NCI-H187 treated with DMSO at 0.1 percent for 48 hours (cell line): ENCODE results near the gene INAFM2.

Source experiments
- DNase-seq: peaks from one replicate; lab custom pipeline; 2025; lab: John Stamatoyannopoulos, UW

Gene INAFM2

DNA sequence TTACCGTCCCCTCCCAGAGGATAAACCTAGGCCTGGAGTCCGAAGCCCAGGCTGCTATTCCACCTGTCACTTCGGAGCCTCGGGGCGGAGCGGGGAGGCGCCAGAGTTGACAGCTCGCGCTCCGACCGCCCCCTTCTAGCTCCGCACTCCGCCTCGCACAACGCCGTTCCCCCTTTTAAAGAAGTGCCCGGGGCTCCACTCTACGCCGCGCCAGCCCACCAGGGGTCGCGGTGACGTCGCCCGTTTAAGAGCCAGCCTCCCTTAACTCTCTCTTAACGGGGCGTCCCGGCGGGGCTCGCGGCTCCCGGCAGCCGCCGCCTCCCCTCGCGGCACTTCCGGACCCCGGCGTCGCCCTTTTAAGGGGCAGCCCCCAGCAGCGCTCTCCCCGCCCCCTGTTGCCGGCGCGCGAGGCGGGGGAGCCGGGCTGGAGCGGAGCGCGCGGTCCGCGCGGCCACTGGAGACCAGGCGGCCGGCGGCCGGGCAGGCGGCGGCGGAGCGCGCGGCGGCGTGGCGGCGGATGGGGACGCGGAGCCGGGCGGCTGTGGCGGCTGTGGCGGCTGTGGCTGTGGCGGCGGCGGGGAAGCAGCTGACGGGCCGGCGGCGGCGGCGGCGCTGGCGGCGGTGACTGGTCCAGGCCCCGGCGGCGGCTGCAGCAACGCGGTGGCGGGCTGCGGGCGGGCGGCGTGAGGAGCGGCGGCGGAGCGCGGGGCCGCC lies at the start of gene INAFM2:
Gene INAFM2 (plus strand): TSS at position 454 of the 714 bp plus-strand sequence. CDS start 364 bp downstream, outside the sequence.
- peak; percentile 80 for DNase-seq

DNA sequence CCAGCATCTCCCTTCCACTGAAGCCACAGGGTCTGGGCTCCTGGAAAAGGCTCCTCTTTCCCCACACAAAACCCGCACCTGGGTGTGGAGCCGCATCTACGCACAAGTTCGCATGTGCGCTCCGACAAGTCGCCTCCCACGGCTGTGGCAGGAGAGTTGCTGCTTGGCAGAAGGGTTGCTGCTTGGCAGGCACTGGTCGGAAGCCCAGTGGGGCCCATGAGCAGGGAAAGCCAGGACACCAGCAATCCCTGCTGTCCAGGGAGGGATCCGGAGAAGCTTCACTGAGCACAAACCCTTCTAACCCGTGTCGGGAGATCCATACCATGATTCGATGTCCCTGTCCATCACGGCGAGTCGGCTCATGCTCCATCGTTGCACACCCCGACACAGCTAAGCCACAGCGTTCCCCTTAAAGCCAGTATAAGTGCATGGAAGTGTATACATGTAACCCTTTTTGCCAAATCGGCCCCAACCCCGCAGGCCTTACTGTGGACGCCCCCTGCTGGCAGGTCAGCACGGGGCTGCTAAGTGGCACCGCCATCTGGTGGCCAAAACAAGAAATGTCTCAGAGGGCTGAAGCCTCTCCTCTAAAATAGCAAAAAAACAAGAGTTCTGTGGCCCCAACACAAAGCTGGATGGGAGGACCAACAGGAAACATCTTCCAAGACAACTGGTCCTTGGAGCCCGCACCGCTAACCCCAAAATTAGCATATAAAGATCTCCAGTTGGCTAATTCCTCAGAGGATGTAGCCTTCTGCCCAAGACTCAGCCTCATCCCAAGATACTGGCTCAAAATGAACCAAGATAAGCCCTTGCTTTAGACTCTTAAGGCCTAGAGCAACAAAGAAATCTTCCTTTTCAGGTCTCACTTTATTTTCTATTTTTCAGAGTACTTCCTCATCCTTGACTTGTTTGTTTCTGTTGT lies 48.9 kb upstream of the INAFM2 start:
- no peak for DNase-seq

DNA sequence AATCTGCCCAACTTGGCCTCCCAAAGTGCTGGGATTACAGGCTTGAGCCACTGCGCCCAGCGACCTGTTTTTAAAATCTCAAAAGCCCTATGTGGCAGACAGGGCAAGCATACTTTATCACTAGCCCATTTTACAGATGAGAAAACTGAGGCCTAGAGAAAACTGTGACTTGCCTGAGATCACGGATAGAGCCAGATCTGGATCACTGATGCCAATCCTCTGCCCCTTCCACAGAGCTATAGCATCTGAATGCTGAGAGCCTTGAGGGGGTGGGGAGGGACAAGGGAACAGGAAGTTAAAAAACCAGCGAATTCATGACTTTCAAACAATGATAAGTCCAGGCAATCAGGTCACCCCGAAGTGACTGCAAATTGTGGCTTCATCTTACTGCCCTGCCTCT lies 48.0 kb upstream of the INAFM2 start:
- DNase-seq: no peak

DNA sequence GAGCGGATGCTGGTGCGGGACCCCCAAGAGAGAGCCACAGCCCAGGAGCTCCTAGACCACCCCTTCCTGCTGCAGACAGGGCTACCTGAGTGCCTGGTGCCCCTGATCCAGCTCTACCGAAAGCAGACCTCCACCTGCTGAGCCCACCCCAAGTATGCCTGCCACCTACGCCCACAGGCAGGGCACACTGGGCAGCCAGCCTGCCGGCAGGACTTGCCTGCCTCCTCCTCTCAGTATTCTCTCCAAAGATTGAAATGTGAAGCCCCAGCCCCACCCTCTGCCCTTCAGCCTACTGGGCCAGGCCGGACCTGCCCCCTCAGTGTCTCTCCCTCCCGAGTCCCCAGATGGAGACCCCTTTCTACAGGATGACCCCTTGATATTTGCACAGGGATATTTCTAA lies 47.5 kb upstream of the INAFM2 start:
- DNase-seq: no peak

DNA sequence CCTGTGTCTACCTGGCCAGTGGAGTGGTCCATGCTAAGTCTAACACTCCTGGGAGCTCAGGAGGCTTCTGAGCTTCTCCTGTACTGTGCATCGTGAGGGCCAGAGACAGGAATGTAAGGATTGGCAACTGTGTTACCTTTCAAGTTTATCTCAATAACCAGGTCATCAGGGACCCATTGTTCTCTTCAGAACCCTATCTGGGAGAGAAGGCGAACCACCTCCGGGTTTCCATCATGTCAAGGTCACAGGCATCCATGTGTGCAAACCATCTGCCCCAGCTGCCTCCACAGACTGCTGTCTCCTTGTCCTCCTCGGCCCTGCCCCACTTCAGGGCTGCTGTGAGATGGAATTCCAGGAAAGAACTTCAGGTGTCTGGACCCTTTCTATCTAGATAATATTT lies 46.6 kb upstream of the INAFM2 start:
- no peak for DNase-seq

DNA sequence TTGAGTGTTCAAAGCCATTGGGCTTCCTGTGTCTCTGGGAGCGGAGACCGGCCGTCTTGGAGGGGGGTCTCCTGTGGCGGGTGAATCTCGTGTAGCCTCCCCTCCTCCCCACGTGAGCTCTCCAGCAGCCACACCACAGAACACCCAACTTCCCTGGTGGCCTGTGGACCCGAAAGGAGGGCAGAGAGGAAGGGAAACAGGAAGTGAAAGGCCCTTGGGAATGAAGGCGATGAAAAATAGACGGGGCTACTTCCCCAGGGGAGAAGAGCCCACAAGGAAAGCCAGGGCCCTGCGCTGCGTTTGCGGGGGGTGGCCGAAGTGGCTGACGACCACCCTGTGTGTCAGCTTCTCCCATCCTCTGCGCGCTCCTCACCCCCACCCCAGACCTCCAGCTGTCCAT lies 46.0 kb upstream of the INAFM2 start:
- no peak for DNase-seq

DNA sequence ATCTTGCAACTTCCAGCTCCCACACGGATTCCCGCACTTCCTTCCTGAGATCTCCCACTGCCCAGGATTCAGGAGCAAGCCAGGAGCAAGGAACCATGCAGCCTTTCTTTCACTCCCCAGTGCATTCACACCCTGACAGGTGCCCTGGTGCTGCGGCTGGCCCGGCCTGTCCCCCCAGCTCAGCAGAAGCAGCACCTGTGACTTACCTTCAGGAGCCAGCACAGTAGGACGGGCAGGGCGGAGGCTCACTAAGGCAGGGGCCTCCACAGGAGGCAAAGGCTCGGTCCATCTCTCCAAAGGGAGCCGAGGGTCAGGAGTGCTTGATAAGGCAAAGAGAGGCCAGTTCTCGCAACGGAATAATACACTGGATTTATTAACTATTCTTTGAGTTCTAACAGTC lies 45.5 kb upstream of the INAFM2 start:
- DNase-seq: no peak

DNA sequence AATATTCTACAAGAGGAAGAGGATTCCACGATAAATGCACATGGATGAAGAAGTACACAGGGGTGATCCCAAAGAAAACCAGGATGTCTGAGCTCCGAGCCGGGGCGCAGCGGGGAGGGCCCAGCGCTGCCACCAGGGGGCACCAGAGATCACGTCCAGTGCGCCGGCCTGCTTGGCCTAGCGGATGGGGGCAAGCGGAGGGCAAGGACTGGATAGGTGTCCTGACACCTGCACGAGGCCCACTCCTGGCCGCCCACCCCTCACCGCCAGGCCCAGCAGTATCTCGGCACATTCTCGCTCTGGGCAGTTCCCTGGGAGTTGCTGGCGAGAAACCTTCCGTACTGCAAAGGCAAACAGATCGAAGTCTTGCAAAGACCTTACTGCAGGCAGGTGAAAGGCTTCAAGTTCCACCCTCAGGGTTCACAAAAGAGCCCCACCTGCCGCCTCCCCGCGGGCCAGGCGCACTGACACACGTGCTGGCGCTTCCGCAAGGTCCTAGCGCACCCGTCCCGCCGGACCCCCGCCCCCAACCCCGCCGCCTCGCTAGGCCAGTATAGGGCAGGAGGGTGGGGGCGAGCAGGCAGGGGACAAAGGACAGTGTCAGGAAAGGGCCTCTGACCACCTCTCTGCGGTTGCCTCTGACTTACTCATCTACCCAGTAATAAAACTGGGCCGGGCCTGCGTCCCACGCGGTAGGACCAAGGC lies 43.9 kb upstream of the INAFM2 start:
- DNase-seq: no peak

DNA sequence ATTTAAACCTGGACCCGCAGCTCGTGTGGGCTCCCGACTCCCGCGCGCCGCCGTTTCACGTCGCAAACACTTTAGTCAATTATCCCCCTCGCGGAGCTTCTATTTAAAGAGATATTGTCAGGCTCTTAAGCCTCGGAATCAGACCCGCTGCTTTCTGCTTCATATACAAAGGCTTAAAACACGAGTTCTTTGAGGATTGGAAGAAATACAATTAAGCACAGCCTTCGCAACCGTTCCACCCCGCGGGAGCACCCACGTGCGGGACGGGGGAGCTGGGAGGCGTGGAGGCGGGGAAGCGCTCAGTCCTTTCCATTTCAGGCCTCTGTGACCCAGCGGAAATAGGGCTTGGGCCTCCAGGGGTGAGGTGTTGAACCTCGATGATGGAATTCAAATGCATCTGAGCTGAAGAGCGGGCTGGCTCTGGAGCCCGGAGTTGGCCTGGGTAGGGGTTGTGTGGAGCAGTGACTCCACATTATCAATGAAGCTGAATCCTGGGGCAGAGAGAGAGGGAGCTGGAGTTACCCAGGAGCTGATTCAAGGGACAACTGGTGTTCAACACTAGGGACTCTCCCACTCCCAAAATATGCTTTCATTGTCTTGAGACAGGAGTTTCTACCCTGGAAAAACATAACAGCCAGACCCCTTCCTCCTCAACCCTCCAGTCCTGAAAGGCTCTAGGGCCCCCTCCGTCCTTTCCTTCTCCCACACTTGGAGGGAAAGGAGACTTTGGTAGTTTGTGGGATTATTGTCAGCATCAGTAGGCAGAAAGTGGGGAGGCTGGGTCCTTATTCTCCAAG lies 43.0 kb upstream of the INAFM2 start:
- no peak for DNase-seq

DNA sequence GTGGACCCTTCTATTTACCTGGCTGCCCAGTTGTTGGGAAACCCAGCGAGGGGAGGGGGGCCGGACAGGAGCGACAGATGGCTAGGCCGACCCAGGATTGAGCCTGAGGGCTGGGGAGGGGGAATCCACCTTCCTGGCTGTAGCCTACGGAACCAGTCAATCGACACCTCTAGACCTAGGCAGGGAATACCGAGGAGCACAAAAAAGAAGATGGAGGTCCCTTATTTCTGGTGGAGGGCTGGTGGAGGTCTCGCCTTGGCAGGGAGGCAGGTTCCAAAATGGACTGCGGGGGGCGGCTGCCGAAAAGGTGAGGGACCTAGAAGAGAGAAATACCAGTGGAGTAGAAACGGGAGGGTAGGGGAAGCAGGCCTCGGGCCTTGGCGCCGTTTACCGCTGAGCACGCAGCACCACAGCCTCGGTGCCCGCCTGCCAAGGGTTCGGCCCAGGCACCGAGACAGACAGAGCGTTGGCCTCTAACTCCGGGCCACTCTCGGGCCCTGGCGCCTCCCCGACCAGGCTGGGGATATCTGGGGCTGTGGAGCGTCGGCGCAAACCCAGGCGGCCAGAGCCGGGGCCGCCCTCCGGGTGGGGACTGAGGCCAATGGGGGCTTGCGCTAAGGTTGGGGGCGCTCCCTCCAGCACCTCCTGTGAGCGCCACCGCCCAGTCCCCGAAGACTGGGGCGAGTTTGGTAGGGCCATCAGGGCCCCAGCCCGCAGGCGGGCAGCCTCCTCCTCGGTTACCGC lies 42.3 kb upstream of the INAFM2 start:
- no peak for DNase-seq

DNA sequence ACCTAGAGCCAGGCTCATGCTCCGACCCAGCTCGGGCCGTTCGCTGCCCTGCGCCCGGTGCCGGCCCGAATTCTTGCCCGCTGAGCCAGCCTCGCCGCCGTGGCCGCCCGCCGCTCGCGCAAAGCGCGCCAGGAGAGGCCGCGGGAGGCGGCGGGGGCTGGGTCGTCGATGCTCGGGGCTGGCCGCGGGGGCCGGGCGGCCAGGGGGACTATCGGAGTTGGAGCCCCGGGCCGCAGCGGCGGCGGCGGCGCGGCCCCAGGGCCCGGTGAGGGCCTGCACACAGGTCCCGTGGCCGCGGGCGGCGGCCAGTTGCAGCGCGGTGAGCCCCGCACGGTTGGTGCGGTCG lies 41.7 kb upstream of the INAFM2 start:
- no peak for DNase-seq

DNA sequence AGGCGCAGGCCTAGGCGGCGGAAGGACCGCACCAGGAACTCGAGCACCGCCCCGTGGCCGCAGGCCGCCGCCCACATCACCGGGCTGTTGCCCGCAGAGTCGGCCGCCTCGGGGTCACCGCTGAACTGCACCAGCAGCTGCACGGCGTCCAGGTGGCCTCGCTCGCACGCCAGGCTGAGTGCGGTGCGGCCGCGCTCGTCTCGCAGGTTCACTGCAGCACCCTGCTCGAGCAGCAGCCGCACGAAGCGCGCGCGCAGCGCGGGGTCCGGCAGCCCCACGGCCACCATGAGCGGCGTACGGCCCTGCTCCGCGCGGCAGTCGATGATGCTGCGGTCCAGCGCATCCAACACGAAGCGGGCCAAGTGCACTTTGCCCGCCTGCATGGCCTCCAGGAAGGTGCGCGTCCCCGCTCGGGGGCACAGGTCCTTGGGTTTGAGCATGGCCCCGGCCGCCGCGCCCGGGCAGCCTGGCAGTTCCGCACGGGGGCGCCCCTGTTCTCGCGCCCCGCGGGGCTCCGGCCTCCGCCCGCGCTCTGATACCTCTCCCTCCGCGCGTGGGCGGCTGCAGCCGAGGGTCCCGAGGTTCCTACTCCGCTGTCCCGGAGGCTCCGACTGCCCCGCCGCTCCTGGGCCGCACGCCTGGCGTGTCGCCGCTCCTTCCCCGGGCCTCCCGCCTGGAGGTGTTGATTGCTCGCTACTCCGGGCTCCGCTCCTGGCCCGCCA lies 41.2 kb upstream of the INAFM2 start:
- DNase-seq: no peak

DNA sequence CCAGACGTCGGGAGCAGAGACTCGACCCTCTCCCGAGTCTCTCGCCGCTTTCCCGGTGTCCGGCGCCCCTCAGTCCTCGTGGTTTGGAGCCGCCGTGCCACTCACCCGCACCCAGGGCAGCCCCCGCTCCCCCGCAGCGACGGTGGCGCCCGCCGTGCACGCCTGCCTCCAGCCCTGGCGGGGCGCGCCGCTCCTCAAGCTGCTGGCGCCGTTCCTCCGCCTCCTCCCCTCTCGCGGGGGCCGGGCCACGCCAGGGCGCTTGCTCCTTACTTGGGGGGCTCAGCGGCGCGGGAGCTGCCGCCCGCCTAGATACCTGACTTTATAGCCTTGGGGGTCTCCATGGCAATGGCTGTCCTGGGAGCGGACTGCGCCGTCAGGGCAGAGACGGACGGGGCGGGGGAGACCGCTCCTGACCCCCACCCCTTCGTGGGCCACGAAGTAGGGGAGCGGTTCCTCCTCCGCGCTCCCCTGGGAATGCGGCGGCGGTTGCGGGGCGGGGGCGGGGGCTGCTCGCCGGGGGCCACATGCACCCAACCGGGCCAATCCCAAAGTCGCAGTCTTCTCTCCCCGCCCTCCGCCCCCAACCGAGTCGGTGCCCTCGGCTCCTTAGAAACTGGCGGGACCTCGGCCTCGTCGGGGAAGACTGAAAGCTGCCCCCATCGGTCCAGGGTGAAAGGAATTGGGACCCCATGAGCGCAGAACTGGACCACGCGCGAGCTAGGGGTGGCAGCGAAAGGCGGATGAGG lies 40.5 kb upstream of the INAFM2 start, which contains the start of gene ANKRD63:
Gene ANKRD63 (minus strand): TSS at position 196 of the 746 bp plus-strand sequence. CDS start 478 bp downstream, outside the sequence.
- no peak for DNase-seq

DNA sequence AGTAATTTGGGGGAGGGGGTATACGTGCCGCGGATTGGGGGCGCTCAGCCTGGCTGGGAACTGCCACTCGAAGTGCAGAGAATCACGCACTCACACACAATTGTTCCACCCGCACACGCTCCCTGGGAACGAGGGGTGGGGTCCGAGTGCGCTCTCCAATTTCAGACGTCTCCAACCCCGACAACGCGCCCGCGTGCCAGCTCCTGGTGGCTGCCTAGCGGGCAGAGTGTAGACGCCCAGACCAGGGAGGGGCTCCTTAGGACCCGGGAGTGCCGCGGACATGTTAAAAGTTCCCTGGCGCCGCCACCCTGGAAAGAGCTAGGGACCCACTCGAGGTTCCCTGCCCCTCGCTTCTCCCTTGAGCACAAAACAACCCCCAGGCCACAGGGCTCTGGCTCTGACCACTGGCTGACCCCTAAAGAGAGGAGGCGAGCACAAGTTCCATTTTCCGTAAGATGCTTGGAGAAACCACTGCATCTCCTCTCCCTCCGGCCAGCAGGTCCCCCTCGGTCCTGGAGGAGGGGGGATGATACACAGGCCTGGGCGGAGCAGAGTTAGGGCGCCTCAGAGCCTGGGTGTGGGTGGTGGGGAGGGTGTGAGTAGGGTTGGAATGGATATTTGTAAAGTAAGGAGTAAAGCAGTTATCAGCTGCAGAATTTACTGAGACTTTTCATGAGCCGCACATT lies 39.7 kb upstream of the INAFM2 start:
- no peak for DNase-seq

DNA sequence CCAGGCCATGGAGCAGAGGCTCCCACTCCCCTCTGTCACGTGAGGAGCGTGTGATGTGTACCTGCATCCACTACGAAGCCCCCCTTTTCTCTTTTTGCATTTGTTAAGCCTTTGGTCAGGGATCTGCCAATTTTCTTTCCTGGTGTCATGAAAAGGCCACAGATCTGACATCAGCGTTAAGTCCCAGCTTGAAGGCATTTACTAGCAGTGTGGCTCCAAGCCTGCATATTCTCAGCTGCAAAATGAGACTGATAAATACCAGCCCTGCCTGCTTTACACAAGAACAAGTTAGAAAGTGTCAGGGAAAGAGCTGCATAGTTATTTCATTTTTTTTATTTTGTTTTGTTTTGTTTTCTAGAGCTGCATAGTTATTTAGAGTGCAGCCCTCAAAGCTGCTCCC lies 38.3 kb upstream of the INAFM2 start:
- no peak for DNase-seq

DNA sequence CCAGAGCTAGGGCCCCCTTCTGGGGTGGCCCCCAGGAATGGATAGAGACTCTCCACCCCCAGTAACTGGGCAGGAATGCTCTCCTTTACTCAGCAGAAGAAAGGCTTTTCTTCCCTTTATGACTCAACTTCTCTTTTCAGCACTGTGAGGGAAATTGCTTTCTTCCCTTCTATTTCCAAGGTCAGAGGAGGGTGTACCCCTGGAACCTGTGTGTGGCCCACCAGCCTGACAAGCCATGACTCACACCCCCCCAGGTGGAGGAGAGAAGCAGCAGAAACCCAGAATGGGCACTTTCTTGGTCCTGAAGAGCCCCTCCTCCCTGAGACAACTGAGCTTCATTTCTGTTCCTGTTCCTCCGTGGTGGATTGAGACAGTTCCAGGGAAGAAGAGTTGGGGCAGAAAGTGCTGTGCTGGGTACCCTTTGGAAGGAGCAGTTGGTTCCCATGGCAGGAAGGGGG lies 37.9 kb upstream of the INAFM2 start:
- no peak for DNase-seq

DNA sequence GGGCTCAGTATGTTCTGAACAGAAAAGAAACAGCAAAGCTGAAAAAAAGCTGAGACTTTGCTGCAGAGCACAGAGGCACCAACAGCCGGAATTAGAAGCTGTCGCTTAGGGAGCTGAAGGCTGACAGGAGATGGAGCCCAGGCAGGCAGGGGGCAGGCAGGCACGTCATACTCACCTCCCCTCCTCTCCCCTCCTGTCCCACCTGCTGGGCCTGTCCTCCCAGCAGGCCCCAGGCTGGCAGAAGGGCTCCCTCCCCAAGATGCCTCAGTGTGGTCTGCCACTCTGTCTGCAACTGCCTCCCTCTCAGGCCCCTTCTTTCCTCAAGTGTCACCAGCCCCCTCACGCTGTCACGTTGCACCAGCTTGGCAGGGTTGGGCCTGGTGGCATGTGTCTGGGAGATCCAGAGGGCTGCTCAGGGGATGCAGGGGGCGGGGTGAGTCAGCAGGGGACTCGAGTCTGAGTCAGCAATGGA lies 37.4 kb upstream of the INAFM2 start:
- DNase-seq: no peak

DNA sequence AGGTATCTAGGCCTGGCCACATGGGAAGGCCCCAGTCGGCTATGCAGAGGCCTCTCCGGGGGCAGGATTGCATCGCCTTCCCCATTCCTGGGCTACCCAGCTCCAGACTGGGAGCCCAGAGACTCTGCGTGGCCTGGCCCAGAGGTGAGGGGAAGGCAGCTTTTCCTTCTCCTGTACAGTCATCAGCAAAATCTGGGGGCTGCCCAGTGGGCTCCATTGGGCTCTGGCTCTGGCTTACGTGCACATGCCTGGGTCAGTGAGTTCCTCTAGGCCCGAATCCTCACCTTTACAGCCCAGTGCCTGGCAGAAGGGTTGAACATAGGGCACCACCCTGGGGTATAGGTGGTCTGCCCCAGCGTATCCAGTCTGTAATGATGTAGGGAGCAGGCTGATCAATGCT lies 36.7 kb upstream of the INAFM2 start:
- no peak for DNase-seq

DNA sequence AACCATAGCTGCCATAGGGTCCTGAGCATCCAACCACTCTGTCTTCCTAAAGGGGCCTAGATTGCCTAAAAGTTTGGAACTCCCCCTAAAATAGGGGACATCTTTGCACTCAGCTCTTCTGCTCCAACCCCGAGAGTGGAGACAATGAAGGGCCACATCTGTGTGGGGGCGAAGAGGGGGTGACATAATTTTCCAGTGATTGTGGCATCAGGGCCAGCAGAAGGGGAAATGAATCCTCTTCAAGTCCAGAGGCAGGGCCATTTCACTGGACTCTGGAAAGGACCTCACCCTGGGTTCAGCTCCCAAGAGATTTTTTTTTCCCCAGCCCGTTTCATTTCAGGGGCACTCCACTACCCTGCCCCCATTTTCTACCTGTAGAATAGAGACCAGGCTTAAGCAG lies 36.0 kb upstream of the INAFM2 start:
- no peak for DNase-seq
